Measurements from ENCODE around the gene NPAP1.

GRCh38 chr15:24683736-24684135, 8.2 kb downstream of the NPAP1 start:
- TF ChIP-seq CTCF (conservative IDR thresholded peaks at IDR 0.05; ENCODE audit: low read length) (no peak), EZH2phosphoT487 (IDR thresholded peaks at IDR 0.05; ENCODE audit: borderline replicate concordance) (no peak)

Data from Loucy (cell line).